ENCODE results near the gene GMCL1. TPM values are rescaled to one million over a fixed set of nuclear protein-coding genes. Genes with fewer than 3 reads are reported as not detected.

The GMCL1 gene
- total RNA-seq, 1 experiment from 2014 or later, result 7.5 TPM

- DNase-seq (ENCODE audit: low spot score), result no peak
These were observed 97.5 kb downstream of the GMCL1 start for GRCh38 chr2:69926849-69927515.

Other genes starting within 250 kb of the GMCL1 start
- 11.5 and 19.8 TPM in 2 replicates for gene AAK1, start 185.9 kb upstream of the GMCL1 start, total RNA-seq (2014; rRNA removed; shearing (Covaris generic))
- 9.8 and 19.8 TPM in 2 replicates for gene ANXA4, start 87.5 kb upstream of the GMCL1 start, total RNA-seq (2014; rRNA removed; shearing (Covaris generic))
- gene SNRNP27, start 64.3 kb downstream of the GMCL1 start, total RNA-seq (2014; rRNA removed; shearing (Covaris generic)), result 62.8 and 63.7 TPM in 2 replicates
- 0.94 and 1.6 TPM in 2 replicates for gene MXD1, start 85.4 kb downstream of the GMCL1 start, total RNA-seq (2014; rRNA removed; shearing (Covaris generic))
- gene ASPRV1, start 132.0 kb downstream of the GMCL1 start, total RNA-seq (2014; rRNA removed; shearing (Covaris generic)), result 0.23 TPM in 1 of 2 replicates, not detected in the other

Measured in H4 (cell line).